ENCODE measurements around the gene CHI3L2.
"Not testable (repeated sequence)": the region's sequence is repeated elsewhere in the genome, so short reads cannot be mapped to it uniquely, and the experiment has no call there.

Gene CHI3L2

DNA sequence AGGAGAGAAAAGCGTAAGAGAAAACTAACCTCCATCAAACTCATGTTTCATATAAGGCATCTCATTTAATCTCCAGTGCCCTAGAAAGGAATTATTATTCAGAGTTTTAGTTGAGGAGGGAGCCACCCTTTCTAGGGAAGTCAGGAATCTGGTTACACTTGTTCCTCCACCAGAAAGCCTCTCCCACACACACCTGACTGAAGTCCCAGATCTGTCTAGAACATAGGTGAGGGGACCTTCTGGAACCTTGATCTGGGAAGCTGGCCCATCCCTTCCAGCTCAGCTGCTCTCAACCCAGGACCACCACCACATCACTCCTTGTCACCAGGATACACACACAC is 25.2 kb upstream of the CHI3L2 start:
- no peak for DNase-seq (ENCODE audit: low read depth in 2 of 2)

DNA sequence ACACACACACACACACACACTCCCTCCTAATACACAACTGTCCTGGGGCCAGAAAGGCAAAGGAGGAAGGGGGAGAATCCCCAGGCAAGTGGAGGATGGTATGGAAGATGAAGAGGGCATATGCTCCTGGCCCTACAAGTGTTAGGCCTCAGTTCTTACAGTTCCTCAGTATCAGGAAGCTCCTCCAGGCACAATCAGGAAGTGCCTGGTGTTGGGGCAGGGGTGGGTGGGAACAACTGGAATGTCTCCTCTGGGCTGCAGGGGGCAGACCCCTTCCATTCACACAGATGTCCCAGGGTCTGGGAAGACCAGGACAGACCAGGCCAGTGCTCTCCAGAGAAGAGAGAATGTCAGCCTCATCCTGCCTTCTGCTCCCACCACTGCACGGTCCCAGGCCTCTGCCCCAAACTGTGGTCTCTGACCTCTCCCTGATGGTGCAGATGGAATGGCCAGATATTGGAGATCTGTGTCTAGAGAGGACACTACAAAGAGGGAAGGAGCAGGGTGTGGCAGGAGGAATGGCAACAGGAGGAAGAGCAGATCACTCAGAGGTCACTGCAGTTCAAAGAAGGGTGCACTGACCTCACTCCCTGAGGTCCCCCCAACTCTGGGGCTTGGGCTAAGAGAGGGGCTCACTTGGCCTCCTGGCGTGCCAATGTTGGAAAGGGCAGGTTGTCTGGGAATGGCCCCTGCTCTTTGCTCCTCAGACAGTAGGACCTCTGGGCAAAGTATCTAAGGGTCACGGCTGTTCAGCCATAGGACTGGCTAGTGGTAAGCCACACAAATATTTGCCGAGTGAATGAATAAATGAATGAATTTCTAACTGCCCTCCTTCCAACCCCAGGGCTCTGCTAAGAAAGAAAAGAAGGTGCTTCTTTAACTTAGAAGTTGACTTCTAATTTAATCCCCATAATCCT is 24.5 kb upstream of the CHI3L2 start:
- DNase-seq (ENCODE audit: low read depth in 2 of 2), result no peak

DNA sequence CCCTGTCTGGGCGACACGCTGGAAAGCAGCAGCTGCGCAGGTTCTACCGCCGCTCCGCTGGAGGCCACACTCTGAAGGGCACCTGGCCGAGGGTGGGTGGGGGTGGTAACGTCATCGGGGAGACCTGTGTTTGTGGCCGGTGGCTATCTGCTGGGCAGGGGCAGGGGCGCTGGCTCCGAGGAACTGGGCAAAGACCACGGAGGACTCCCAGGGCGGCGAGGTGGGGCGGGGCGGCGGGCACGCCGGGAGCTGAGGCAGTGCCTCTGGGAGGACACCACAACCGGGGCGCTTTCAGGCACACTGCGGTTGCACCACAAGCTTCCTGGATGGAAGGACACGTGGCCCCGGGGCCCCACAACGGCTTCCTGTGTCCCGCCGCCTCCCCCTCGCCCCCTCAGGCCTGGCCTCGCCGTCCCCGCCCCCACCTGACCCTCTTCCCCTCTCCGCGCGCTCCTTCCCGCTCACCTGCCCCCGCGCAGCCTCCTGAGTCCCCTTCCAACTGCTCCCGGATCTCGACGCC is 23.8 kb upstream of the CHI3L2 start:
- DNase-seq (ENCODE audit: low read depth in 2 of 2), result peak; percentile 78 to 86

DNA sequence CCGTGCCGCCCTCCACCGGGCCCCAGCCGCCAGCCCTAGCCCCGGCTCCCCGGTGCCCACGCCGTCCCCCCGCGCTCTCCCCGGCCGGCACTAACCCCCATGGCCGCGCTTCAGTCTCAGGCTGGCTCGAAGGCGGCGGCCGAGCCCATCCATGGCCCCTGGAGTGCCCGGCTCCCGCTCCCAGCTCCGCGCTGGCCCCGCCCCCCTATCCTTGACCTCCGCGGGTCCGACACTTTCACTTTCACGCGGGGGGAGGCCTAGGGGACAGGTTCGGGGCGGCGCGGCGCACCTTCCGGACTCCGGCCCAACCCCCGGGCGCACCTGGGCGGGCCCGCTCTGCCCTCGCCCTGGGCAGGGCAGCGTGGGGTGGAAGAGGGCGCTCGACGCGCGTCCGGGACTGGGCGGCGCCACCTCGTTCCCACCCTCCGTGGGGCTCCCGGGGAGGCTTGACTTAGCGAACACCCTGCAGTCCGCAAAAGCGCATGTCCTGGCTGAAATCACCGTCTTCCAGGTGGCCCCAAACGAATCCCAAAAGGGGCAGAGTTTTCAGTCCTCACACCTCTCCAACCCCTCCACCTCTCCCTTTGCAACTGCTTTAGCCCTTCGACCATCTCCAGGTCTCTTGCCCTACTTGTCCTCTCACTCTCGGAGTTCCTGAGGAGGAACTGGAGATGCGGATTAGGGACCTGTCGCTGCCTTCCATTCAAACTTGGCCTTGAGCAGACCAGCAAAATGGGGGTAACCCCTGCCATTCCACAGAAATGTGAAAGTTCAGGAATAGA is 23.1 kb upstream of the CHI3L2 start:
- peak in 1 of 2 donors; percentile 51 for DNase-seq (ENCODE audit: low read depth in 2 of 2)

DNA sequence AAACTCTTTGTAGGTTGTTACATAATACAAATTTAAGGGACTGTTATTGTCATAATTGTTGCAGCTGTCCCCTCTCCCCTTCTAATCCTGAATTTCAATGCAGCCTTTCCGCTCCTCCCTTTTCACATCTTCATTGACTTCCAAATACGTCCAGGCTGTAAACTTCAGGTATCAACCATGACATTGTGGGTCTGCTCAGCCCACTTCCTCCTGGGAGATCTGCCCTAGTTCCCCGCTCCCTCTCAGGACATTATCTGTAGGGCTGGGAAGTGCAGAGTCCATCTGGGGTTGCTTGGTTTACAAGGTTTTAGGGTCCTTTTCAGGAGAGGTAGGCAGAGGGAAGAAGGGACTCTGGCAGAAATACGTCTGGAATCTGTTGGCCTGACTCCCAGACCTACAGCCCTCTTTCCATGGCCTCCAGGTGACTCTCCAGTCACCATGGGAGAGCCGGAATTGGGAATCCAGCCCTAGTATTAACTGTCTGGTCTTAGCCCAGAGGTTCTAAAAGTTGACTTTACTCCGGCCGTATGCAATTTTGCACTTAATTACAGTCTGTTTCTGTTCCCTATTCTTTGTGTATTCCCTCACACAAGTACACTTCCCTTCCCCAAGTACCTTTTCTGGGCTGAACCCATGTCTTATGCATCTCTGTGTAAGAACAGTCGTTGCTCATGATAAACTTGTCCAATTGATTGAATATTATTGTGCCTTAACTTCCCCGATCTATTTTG is 22.4 kb upstream of the CHI3L2 start:
- DNase-seq (ENCODE audit: low read depth in 2 of 2), result no peak

DNA sequence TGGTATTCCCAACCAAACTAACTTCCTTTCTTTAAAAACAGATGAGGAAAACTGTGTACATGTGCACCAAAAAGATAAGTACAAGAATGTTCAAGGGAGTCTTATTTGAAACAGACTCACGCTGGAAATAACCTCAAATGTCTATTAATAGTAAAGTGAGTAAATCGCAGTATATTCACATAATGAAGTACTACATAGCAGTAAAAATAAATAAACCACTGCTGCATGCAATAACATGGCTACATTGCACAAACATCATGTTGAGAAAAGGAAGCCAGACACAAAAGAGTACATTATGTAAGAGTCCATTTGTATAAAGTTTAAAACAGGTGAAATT is 21.8 kb upstream of the CHI3L2 start:
- DNase-seq (ENCODE audit: low read depth in 2 of 2), result no peak

DNA sequence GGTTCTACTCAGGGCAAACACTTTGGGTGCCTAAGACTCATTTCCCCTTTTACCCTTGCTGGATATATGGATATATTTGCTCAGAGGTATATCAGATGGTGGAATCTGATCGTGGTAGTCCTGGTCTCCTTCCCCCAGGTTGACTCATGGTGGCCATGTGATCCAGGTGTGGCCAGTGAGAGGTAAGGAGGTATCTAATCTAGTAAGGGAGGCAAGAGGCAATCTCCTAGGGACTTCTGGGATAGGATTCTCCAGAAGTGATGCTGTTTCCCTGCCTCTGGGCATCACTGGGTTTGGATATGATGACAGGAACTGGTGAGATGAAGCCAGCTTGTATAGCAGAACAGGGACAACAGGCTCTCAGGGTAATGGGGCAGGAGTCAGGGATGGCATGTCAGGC is 18.6 kb upstream of the CHI3L2 start:
- no peak for DNase-seq (ENCODE audit: low read depth in 2 of 2)

DNA sequence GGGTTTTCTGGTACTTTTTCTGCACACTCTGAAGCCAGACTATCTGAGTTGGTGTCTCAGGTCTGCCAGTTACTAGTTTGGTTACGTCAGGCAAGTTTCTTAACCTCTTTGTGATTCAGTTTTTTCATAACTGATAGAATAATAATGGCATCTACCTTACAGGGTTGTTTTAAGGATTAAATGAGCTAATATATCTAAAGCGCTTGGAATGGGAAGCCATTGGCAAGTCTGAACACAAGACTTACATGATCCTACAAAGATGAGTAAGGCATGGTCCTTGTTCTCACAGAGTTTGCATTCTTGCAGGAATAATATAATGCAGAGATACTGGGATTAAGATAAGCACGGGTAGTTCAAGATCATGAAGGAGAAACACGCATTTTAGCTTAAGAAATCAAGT is 17.9 kb upstream of the CHI3L2 start:
- DNase-seq (ENCODE audit: low read depth in 2 of 2), result no peak

DNA sequence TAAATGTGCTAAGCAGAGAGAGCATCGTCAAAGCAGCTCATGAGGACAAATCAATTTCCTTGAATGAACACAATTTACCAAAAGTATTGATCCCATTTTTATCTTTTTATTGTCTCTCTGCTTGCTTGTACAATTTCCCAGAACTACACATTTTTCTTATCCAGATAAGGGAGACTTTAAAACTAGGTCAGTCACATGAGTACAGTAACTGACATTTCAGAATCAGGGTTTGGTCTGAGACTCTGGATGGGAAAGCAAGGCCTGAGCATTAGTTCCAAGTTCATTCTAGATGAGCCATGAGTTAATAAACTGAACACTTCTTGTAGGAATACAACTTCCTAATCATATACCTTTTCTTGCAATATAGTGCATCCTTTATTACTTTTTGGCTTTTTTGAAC is 15.6 kb upstream of the CHI3L2 start:
- no peak for DNase-seq (ENCODE audit: low read depth in 2 of 2)

DNA sequence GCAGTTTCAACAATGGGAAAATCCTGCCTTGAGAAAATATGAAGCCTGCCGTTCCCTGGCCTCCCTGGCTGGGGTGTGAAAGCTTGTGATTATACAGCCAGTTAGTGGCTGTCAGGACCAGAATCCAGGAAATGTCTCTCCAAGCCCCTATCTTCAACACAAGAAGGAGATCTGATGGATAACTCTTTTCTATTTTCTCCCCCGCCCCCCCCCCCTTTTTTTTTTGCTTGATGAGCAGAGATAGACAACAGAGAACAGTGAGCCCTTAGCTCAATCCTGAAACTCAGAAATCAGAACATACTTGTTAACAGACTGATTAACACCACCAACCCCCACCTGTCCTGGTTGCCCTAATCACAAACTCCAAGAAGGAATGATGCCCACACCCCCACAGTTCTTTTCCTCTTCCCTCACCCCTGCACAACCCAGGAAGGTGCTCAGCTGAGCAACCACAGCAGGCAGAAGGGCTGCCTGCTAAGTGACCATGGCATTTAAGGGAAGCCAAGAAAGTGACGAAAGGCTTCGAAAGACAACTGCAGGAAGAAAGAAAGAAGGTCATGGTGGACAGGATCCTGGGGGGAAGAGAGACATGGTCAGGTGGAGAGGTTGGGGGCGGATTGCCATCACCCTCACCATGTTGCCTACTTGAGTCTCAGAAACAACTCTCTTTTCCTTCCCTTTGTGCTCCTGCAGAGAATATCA is 14.7 kb upstream of the CHI3L2 start:
- no peak for DNase-seq (ENCODE audit: low read depth in 2 of 2)

DNA sequence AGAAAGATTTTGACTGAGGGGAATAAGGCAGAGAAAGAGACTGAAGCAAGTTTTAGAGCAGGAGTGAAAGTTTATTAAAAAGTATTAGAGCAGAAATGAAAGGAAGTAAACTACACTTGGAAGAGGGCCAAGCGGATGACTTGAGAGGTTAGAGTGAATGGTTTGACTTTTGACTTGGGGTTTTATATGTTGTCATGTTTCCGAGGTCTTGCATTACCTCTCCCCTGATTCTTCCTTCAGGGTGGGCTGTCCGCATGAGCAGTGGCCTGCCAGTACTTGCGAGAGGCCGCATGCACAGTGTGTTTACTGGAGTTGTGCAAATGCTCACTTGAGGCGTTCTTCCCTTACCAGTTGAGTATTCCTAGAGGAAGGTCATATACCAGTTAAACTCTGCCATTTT is 14.1 kb upstream of the CHI3L2 start:
- no peak for DNase-seq (ENCODE audit: low read depth in 2 of 2)

DNA sequence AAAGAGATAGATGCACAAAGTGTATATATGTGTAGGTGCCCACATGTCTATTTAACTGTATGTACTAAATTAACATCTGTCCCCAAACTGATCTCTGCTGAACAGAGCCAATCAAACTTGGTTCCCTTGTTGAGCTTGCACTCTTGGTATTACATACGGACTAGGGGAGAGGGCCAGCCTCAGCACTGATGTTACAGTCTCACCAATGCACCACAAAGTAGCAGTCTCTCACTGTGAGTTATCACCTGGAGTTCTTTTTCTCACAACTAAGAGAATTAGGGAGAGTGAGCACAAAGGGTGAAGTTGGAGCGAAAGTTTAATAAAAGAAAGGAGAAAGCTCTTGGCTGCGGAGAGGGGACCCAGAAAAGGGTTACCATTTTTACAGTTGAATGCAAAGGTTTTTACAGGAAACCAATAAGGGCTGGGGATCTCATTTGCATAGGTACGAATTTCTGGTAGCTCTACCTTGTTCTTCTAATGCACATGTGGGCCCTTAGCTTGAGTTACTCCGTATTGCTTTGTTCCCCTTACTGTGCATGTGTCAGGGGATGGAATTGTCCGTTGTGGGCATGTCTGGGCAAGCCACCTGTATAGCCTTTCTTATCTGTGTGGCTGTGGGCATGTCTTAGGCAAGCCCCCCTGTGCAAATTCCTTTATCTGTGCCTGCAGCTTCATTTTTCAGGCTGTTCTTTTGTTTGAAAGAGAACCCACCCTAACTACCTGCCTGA is 13.3 kb upstream of the CHI3L2 start:
- DNase-seq (ENCODE audit: low read depth in 2 of 2), result no peak

DNA sequence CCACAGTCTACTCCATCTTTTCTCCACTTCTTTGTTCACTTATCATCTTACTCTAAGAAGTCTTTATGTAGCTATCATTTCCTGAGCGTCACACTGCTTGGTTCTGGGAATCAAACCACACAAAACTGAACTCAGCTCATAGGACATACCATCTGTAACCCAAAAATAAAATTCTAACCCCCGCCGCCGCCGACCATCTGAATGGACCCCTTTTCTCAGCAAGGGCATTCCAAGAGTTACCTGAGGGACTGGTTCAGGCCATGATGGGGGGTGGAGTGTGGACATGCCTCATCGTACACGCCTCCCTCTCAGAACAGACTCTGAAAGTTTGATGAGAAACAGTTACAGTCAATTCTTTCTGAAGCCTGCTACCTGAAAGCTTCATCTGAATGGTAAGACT is 12.6 kb upstream of the CHI3L2 start:
- DNase-seq (ENCODE audit: low read depth in 2 of 2), result no peak

DNA sequence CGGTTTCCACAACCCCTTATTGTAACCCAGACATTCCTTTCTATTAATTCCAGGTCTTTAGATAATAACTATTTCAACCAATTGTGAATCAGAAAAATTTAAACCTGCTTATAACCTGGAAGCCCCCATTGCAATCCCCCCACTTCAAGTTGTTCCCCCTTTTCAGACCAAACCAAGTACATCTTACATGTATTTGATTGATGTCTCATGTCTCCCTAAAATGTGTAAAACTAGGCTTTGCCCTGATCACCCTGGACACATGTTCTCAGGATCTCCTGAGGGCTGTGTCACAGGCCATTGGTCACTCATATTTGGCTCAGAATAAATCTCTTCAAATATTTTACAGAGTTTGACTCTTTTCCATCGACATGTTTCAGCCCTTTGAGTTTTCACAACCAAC is 12.2 kb upstream of the CHI3L2 start:
- not testable (repeated sequence) for DNase-seq (ENCODE audit: low read depth in 2 of 2)

DNA sequence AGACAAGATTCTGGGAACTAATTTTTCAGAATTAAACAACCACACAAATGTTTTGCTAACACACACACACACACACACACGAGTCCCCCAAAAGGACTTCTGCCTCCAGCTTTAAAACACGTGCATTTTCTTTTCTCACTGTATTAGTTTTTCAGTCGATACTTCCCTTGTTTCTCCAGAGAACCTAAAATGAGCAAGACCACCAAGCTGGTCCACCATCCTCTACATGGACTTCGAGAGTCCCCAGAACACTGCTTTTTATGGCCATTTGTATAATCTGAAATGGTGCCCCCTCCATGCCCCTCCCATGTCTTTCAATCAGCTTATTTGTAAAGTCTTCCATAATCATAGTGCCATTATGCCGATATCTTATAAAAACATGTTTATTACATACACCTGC is 10.8 kb upstream of the CHI3L2 start:
- DNase-seq (ENCODE audit: low read depth in 2 of 2), result no peak

DNA sequence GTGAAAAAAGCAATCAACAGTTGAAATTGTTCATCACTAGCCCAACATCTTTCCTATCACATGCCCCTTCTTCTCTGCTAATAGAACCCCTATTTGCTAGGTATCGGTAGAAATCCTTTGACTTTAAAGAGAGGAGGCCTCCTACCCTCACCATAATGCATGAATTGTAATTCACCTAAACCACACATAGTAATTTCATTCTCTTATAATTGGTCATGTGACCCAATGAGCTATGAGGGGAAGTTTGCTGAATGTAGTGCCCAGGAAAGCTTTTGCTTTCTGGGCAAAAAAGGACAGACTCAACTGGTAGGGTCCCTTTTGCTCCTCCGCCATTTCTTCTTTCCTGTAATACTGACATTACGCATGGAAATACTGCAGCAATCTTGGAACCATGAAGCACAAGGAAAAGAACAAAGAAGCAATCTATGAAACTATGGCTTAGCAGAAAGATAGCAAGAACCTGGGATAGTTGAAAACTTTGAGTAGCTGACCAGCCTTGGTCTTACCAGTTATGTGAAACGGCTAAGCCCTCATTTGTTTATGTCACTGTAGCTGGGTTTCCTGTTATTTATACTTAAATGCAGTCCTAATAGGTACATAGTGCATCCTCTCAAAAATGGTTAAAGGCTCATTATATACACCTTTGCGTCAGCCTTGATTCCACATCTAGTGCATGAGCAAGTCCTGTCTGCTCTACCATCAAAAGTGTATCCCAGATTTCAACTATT is 10.2 kb upstream of the CHI3L2 start:
- DNase-seq (ENCODE audit: low read depth in 2 of 2), result no peak

DNA sequence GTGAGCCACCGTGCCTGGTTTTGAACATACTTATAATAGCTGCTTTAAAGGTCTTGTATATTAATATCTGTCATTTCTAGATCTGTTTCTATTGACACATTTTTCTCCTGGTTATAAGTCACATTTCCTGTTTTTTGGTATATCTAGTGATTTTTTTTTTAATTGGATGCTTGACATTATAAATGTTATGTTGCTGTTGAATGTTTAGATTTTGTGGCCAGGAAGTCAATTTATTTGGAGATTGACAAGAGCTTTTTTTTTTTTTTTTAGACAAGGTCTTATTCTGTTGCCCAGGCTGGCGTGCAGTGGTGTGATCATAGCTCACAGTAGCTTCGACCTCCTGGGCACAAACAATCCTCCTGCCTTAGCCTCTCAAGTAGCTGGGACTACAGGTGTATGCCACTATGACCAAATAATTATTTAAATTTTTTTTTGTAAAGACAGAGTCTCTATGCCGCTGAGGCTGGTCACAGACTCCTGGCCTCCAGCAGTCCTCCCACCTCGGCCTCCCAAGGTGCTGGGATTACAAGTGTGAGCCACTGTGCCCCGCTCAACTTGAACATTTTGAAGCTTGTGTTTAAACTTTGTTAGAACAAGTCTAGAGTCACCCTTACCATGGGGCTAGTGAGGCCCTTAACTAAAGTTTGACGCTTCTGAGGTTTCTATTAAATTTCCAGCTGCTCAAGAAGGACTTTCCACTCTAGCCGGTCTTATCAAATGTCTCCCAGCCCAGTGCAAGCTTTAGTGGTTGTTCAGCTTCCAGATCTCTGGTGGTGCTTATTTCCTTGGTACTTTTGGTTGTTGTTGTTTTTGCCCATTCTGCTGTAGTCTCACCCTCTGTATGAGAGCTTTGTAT is 8.6 kb upstream of the CHI3L2 start:
- no peak for DNase-seq (ENCODE audit: low read depth in 2 of 2)

DNA sequence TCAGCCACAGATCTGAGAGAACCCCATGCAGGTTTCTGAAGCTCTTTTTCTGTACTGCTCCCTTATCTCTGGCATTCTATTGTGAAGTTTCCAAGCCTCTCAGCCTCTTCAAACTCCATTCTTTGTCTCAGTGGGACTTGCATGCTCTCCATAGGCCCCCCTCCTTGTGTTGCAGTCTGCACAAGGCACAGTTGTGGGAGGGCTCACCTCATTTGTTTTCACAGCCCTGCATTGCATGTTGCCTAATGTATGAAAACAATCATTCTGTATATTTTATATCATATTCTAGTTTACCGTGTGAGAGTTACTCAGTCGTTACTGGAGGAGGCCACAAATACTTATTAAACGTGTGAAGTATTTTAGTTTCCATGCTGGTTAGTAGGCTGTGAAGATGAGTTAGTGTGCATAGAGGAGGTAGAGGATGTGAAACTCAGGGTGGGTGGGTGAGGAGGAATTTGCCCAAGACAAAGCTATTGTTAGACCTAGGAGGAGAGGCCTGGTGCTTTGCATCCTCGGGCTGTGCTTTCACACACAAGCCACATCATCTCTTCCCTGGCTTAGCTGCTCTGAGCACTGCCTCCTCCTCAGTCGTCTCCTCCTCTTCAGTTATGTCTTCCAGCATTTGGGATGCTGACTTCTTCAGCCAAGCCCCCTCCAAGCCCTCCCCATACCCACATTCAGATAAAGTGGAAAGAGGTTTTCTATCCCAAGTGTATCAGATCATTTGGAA is 7.8 kb upstream of the CHI3L2 start:
- DNase-seq (ENCODE audit: low read depth in 2 of 2), result peak in 1 of 2 donors; percentile 45
